ENCODE measurements around the gene SLC25A26. TPM values are rescaled to one million over a fixed set of nuclear protein-coding genes. Genes with fewer than 3 reads are reported as not detected.

SLC25A26 gene
- total RNA-seq, 1 donor from 2014 or later, result 39.0 TPM

DNA sequence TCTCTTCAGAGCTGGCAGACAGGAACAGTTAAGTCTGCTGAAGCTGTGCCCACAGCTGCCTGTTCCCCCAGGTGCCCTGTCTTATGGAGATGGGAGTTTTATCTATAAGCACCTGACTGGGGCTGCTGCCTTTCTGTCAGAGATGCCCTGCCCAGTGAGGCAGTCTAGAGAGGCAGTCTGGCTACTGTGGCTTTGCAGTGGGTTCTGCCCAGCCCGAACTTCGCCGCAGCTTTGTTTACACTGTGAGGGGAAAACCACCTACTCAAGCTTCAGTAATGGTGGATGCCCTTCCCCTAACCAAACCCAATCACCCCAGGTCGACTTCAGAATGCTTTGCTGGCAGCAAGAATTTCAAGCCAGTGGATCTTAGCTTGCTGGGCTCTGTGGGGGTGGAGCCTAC, 91.2 kb downstream of the SLC25A26 start:
- TF ChIP-seq, protein P1, sequence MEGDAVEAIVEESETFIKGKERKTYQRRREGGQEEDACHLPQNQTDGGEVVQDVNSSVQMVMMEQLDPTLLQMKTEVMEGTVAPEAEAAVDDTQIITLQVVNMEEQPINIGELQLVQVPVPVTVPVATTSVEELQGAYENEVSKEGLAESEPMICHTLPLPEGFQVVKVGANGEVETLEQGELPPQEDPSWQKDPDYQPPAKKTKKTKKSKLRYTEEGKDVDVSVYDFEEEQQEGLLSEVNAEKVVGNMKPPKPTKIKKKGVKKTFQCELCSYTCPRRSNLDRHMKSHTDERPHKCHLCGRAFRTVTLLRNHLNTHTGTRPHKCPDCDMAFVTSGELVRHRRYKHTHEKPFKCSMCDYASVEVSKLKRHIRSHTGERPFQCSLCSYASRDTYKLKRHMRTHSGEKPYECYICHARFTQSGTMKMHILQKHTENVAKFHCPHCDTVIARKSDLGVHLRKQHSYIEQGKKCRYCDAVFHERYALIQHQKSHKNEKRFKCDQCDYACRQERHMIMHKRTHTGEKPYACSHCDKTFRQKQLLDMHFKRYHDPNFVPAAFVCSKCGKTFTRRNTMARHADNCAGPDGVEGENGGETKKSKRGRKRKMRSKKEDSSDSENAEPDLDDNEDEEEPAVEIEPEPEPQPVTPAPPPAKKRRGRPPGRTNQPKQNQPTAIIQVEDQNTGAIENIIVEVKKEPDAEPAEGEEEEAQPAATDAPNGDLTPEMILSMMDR (IDR thresholded peaks at IDR 0.05; ENCODE audit: insufficient read depth, low read length, severe bottlenecking), result no peak
- H3K4me3 ChIP-seq (ENCODE audit: low read depth, low read length), result no peak overlapping the region
- H3K27me3 ChIP-seq (ENCODE audit: control insufficient read depth, insufficient read depth, low read length), result no peaks in the 10 kb centered on the region
- no peak for FAIRE-seq
- H3K36me3 ChIP-seq (ENCODE audit: control insufficient read depth, insufficient read depth, low read length), result no peaks in the 10 kb centered on the region
- DNase-seq (ENCODE audit: low read depth), result no peak

DNA sequence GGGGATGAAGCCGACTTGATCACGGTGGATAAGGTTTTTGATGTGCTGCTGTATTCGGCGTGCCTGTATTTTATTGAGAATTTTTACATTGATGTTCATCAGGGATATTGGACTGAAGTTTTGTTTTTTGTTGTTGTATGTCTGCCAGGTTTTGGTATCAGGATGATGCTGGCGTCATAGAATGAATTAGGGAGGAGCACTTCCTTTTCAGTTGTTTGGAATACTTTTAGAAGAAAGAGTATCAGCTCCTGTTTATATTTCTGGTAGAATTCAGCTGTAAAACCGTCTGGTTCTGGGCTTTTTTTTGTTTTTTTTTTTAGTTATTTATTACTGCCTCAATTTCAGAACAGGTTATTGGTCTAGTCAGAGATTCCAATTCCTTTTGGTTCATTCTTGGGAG, 93.7 kb downstream of the SLC25A26 start:
- Histone ChIP-seq H3K36me3 (ENCODE audit: control insufficient read depth, insufficient read depth, low read length) (no peaks in the 10 kb centered on the region), H3K4me3 (ENCODE audit: low read depth, low read length) (no peak overlapping the region), H3K27me3 (ENCODE audit: control insufficient read depth, insufficient read depth, low read length) (no peaks in the 10 kb centered on the region)
- FAIRE-seq, result no peak
- TF ChIP-seq, protein P1 (IDR thresholded peaks at IDR 0.05; ENCODE audit: insufficient read depth, low read length, severe bottlenecking), result no peak
- DNase-seq (ENCODE audit: low read depth), result no peak

DNA sequence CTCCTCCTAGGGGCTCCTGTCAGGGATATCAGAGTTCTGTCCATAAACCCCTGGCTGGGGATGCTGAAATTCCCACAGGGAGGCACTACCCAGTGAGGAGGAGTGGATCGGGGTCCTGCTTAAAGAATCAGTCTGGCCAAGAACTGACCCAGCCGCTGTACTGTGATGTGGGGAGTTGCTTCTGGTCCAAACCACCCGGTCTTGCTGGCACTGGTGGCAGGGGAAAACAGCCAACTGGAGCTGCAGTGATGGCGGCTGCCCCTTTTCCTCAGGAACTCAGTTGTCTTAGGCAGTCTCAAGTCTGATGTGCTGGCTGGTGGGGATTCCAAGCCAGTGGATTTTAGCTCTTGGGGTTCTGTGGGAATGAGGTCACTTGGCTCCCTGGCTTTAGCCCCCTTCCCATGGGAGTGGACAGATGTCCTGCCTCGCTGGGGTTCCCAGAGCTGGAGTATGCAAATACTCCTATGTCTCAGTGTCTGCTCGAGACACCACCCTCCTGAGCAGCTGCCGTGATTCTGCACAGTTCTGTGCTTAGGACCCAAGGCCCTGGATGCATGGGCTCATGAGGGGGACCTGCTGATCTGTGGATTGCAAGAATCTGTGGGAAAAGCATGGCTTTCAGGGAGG, 97.1 kb downstream of the SLC25A26 start:
- no peak for DNase-seq (ENCODE audit: low read depth)
- Histone ChIP-seq H3K4me3 (ENCODE audit: low read depth, low read length) (no peak overlapping the region), H3K36me3 (ENCODE audit: control insufficient read depth, insufficient read depth, low read length) (no peaks in the 10 kb centered on the region), H3K27me3 (ENCODE audit: control insufficient read depth, insufficient read depth, low read length) (no peaks in the 10 kb centered on the region)
- FAIRE-seq, result no peak
- TF ChIP-seq, protein P1 (IDR thresholded peaks at IDR 0.05; ENCODE audit: insufficient read depth, low read length, severe bottlenecking), result no peak

- FAIRE-seq (no peak), DNase-seq (ENCODE audit: low read depth) (no peak)
- no peak overlapping the region for H3K4me3 ChIP-seq (ENCODE audit: low read depth, low read length)
- H3K27me3 ChIP-seq (ENCODE audit: control insufficient read depth, insufficient read depth, low read length), result no peaks in the 10 kb centered on the region
- TF ChIP-seq, protein P1 (IDR thresholded peaks at IDR 0.05; ENCODE audit: insufficient read depth, low read length, severe bottlenecking), result no peak
- no peaks in the 10 kb centered on the region for H3K36me3 ChIP-seq (ENCODE audit: control insufficient read depth, insufficient read depth, low read length)
These were observed 99.6 kb downstream of the SLC25A26 start for GRCh38 chr3:66320390-66320789.

- Histone ChIP-seq H3K36me3 (ENCODE audit: control insufficient read depth, insufficient read depth, low read length) (no peaks in the 10 kb centered on the region), H3K4me3 (ENCODE audit: low read depth, low read length) (no peak overlapping the region), H3K27me3 (ENCODE audit: control insufficient read depth, insufficient read depth, low read length) (no peaks in the 10 kb centered on the region)
- DNase-seq (ENCODE audit: low read depth) (no peak), FAIRE-seq (no peak)
- TF ChIP-seq, protein P1 (IDR thresholded peaks at IDR 0.05; ENCODE audit: insufficient read depth, low read length, severe bottlenecking), result no peak
These were observed 101.6 kb downstream of the SLC25A26 start for GRCh38 chr3:66322436-66322835.

GRCh38 chr3:66326340-66326739, 105.5 kb downstream of the SLC25A26 start:
- no peak overlapping the region for H3K4me3 ChIP-seq (ENCODE audit: low read depth, low read length)
- DNase-seq (ENCODE audit: low read depth) (no peak), FAIRE-seq (no peak)
- no peaks in the 10 kb centered on the region for H3K27me3 ChIP-seq (ENCODE audit: control insufficient read depth, insufficient read depth, low read length)
- H3K36me3 ChIP-seq (ENCODE audit: control insufficient read depth, insufficient read depth, low read length), result no peaks in the 10 kb centered on the region
- TF ChIP-seq, protein P1 (IDR thresholded peaks at IDR 0.05; ENCODE audit: insufficient read depth, low read length, severe bottlenecking), result no peak

Data from bronchial epithelial cell (primary cell).